Transverse colon (tissue), 4 donors: ENCODE results near the gene CYTH4. TPM values are rescaled to one million over a fixed set of nuclear protein-coding genes. Genes with fewer than 3 reads are reported as not detected.

ENCODE experiments used
- DNase-seq: peaks from one replicate; pipeline ENCODE4 v3.0.0-alpha.2; 2019
- H3K27ac ChIP-seq, 4 donors: fragments of 200-600 bp; sonication (generic); 2 replicates each; pipeline ENCODE4 v1.5.1; 2016 to 2018; ENCODE audit warnings: inconsistent platforms in 4 of 4
- H3K27me3 ChIP-seq: fragments of 200-600 bp; sonication (generic); 2 replicates; pipeline ENCODE4 v1.5.1; 2017; ENCODE audit warnings: inconsistent platforms
- H3K36me3 ChIP-seq, 4 donors: fragments of 200-600 bp; sonication (generic); 2 replicates each; pipeline ENCODE4 v1.5.1; 2017 to 2019; ENCODE audit warnings: inconsistent platforms in 4 of 4
- H3K4me1 ChIP-seq, 4 donors: fragments of 200-600 bp; sonication (generic); 2 replicates each; pipeline ENCODE4 v1.5.1; 2017 to 2020; ENCODE audit warnings: inconsistent platforms in 4 of 4
- H3K4me3 ChIP-seq, 4 donors: fragments of 200-600 bp; sonication (generic); 1 replicate in 1 of 4; 2 replicates in 3 of 4; pipeline versions ENCODE4 v1.5.1 to v1.6.1; 2017 to 2019; ENCODE audit warnings: inconsistent platforms in 4 of 4
- H3K9me3 ChIP-seq, 2 donors: fragments of 200-600 bp; sonication (generic); 2 replicates each; pipeline ENCODE4 v1.5.1; 2017 to 2019; ENCODE audit warnings: inconsistent platforms in 2 of 2
- CTCF ChIP-seq, 5 experiments: fragments of 200-600 bp in 3 of 5; fragments of 450-650 bp in 2 of 5; sonication (generic) in 3 of 5; IDR thresholded peaks; 1 replicate in 2 of 5; 2 replicates in 3 of 5; pipeline ENCODE4 v1.5.1; 2016 to 2017; ENCODE audit warnings: antibody characterized with exemption in 5 of 5, inconsistent platforms in 3 of 5, mild to moderate bottlenecking in 2 of 5, moderate library complexity in 1 of 5
- EP300 ChIP-seq: sonication (generic); formaldehyde crosslinking; IDR thresholded peaks from one replicate; pipeline ENCODE4 v1.6.1; 2017; ENCODE audit warnings: antibody characterized with exemption, low read depth
- POLR2A ChIP-seq: fragments of 450-650 bp; IDR thresholded peaks from one replicate; pipeline ENCODE4 v1.6.1; 2016; ENCODE audit warnings: antibody characterized with exemption, mild to moderate bottlenecking, moderate library complexity
- POLR2AphosphoS5 ChIP-seq, 3 donors: sonication (generic); formaldehyde crosslinking; IDR thresholded peaks; one replicate each; pipeline ENCODE4 v1.6.1; 2016; ENCODE audit warnings: antibody characterized with exemption in 3 of 3
- WGBS, 2 donors: methylation state at CpG; one replicate each; pipeline ENCODE4 v1.1.5; 2018; ENCODE audit warnings: low coverage in 1 of 2; 5-methylcytosine and 5-hydroxymethylcytosine counted together
- in situ Hi-C, 4 donors: fragments of 200-750 bp; cut with MboI; loops; one replicate each; pipeline versions ENCODE4 v1.15.0 to v1.15.1; 2017; ENCODE audit warnings: low sequenced_read_pairs in 3 of 4, low pct_ligation_motif_present in 1 of 4, low pct_unique_long_range_greater_than_20kb in 1 of 4
- intact Hi-C: fragments of 100-400 bp; cut with DNase I; formaldehyde crosslinking; loops from one replicate; pipeline ENCODE4 v1.15.1; 2023; ENCODE audit warnings: low total_unique reads
- total RNA-seq, 4 donors: library from RNA; depleted of rRNA; stranded (reverse); fragments of >200 nt; gene quantifications; one replicate each; pipeline ENCODE4 v1.1.0, GENCODE V29; 2016

Gene CYTH4
- total RNA-seq, 4 donors from 2014 or later = 1.4 to 26.9 (median 10.6) TPM

- Histone ChIP-seq H3K27me3 (peaks cover 21% of the 10 kb centered on the region), H3K36me3 (no peaks in the 10 kb centered on the region), H3K4me1 (peaks cover 0 to 11% (median 2%) of the 10 kb centered on the region in 4 donors), H3K27ac (peak overlapping the region in 3 of 4 donors; percentile 31 to 67 (median 63)), H3K9me3 (peaks cover 3 to 7% of the 10 kb centered on the region in 2 donors), H3K4me3 (peak overlapping the region in 2 of 4 donors; percentile 24 to 45)
- TF ChIP-seq POLR2A = no peak
- TF ChIP-seq POLR2AphosphoS5 (IDR thresholded peaks at IDR 0.05) = no peak
- TF ChIP-seq EP300 = no peak
- no peak for TF ChIP-seq CTCF (IDR thresholded peaks at IDR 0.05)
- WGBS, 2 donors = 50 to 54% methylated on average over 11 to 18 of the region's 18 CpGs
- DNase-seq = no peak
- in situ Hi-C loops (no loop called here), intact Hi-C loops (no loop called here)
Observed at GRCh38 chr22:37266581-37267134, 15.7 kb upstream of the CYTH4 start.

GRCh38 chr22:37267135-37267587 lies 15.1 kb upstream of the CYTH4 start:
- peaks cover 3 to 7% of the 10 kb centered on the region in 2 donors for H3K9me3 ChIP-seq
- peak; percentile 55 for DNase-seq
- WGBS, 2 donors = 4 to 9% methylated on average over 5 to 22 of the region's 22 CpGs
- intact Hi-C loops = no loop called here
- peaks cover 17% of the 10 kb centered on the region for H3K27me3 ChIP-seq
- H3K4me1 ChIP-seq = peaks cover 0 to 11% (median 2%) of the 10 kb centered on the region in 4 donors
- peak overlapping the region; percentile 31 to 67 (median 64) for H3K27ac ChIP-seq
- H3K36me3 ChIP-seq = no peaks in the 10 kb centered on the region
- peak overlapping the region in 3 of 4 donors; percentile 22 to 45 (median 24) for H3K4me3 ChIP-seq
- in situ Hi-C loops = no loop called here
- TF ChIP-seq CTCF (IDR thresholded peaks at IDR 0.05) = peak; percentile 58 to 69 (median 65)
- no peak for TF ChIP-seq POLR2AphosphoS5 (IDR thresholded peaks at IDR 0.05)
- TF ChIP-seq POLR2A = no peak
- TF ChIP-seq EP300 = no peak

GRCh38 chr22:37267661-37268413 lies 14.5 kb upstream of the CYTH4 start:
- DNase-seq = no peak
- 35 to 60% methylated on average over 3 to 11 of the region's 11 CpGs for WGBS, 2 donors
- H3K27ac ChIP-seq = peak overlapping the region; percentile 31 to 67 (median 64)

More at GRCh38 chr22:37267661-37268413, 14.5 kb upstream of the CYTH4 start:
- TF ChIP-seq EP300 (no peak), POLR2AphosphoS5 (IDR thresholded peaks at IDR 0.05) (no peak), CTCF (IDR thresholded peaks at IDR 0.05) (no peak), POLR2A (no peak)
- in situ Hi-C loops = no loop called here
- intact Hi-C loops = no loop called here
- Histone ChIP-seq H3K4me3 (peak overlapping the region in 3 of 4 donors; percentile 22 to 45 (median 24)), H3K4me1 (peaks cover 0 to 11% (median 2%) of the 10 kb centered on the region in 4 donors), H3K36me3 (no peaks in the 10 kb centered on the region), H3K27me3 (peaks cover 16% of the 10 kb centered on the region), H3K9me3 (peaks cover 3 to 7% of the 10 kb centered on the region in 2 donors)
